NT2/D1 (cell line): Measurements from ENCODE around the gene SLIT1.

Experiments
- SUZ12 ChIP-seq: IDR thresholded peaks from 2 replicates; pipeline ENCODE4 v1.6.1; 2011; ENCODE audit not compliant: insufficient read length, insufficient read depth; ENCODE audit errors: extremely low read depth
- YY1 ChIP-seq: IDR thresholded peaks from 2 replicates; pipeline ENCODE4 v1.6.1; 2011; ENCODE audit not compliant: insufficient read length, insufficient read depth

DNA sequence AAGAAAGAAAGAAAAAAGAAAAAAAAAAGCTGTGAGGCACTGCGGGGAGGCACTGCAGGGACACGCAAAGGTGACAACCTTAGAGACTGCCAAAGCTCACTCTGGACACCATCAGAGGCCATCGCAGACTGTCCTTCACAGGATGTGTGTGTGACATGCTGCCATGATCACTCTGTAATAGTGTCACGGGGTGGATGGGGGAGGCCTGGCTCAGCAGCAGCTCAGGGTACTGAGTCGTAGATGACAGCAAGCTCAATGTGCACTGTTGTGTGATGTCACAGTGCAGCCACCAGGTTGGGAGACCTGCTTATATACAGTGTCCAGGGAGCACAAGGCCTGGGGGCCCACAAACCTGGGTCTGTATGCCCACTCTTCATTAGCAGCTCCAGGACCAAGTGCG is 83.3 kb downstream of the SLIT1 start:
- TF ChIP-seq YY1: no peak
- no peak for TF ChIP-seq SUZ12
